Neutrophil (primary cell): ENCODE measurements around the gene PTPRC.
A peak's percentile ranks its signal among the peaks of the same experiment; 100 is the strongest.

ENCODE experiments used
- H3K27ac ChIP-seq: fragments of 200-600 bp; sonication (generic); 2 replicates; pipeline ENCODE4 v1.5.1; 2016; ENCODE audit warnings: mild to moderate bottlenecking, moderate library complexity
- H3K27me3 ChIP-seq: fragments of 200-600 bp; sonication (generic); 2 replicates; pipeline ENCODE4 v1.6.0; 2016; ENCODE audit warnings: mild to moderate bottlenecking
- H3K36me3 ChIP-seq: fragments of 200-600 bp; sonication (generic); 2 replicates; pipeline ENCODE4 v1.5.1; 2017
- H3K4me1 ChIP-seq, 2 experiments: fragments of 200-600 bp in 1 of 2; sonication (generic) in 1 of 2; 1 replicate in 1 of 2; 2 replicates in 1 of 2; pipeline versions ENCODE4 v1.5.1 to v1.6.1; 2013 to 2016; ENCODE audit warnings: low read depth in 1 of 2, low read length in 1 of 2, mild to moderate bottlenecking in 1 of 2, moderate library complexity in 1 of 2; ENCODE audit not compliant: control insufficient read depth in 1 of 2, insufficient read depth in 1 of 2
- H3K4me3 ChIP-seq, 2 experiments: fragments of 200-600 bp in 1 of 2; sonication (generic) in 1 of 2; 1 replicate in 1 of 2; 2 replicates in 1 of 2; pipeline ENCODE4 v1.5.1; 2013 to 2016; ENCODE audit warnings: low read depth in 1 of 2, low read length in 1 of 2, mild to moderate bottlenecking in 1 of 2, moderate library complexity in 1 of 2
- H3K9me3 ChIP-seq: fragments of 200-600 bp; sonication (generic); 2 replicates; pipeline ENCODE4 v1.5.1; 2016
- CTCF ChIP-seq: fragments of 200-600 bp; sonication (generic); IDR thresholded peaks from 2 replicates; pipeline ENCODE4 v1.5.1; 2016; ENCODE audit warnings: antibody characterized with exemption

Gene PTPRC

GRCh38 chr1:198778049-198778448, 139.2 kb downstream of the PTPRC start:
- Histone ChIP-seq H3K27ac (peak overlapping the region; percentile 84), H3K4me3 (no peak overlapping the region), H3K4me1 (peaks cover 43 to 51% of the 10 kb centered on the region in 2 experiments), H3K27me3 (no peaks in the 10 kb centered on the region), H3K9me3 (no peaks in the 10 kb centered on the region), H3K36me3 (no peaks in the 10 kb centered on the region)
- TF ChIP-seq CTCF = no peak

DNA sequence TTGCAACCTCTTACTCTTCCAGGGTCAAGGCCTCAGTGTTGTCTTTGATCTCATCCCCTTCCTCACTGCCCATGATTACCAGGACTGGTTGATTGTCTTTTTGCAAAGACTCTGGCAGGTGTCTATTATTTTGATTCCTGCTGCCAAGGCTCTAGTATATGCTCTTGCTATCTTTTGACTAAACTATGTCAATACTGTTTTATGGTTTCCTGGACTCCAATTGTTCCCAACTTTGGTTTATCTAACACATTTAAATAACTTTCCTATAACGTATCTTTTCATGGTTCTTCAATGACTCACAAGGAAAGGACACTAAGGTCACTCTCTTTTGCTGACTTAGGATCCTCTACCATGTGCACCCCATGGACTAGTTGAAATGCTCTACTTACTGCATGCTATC, 141.5 kb downstream of the PTPRC start:
- no peaks in the 10 kb centered on the region for H3K27me3 ChIP-seq
- no peak for TF ChIP-seq CTCF
- H3K4me3 ChIP-seq = no peak overlapping the region
- no peaks in the 10 kb centered on the region for H3K9me3 ChIP-seq
- H3K27ac ChIP-seq = no peak overlapping the region
- H3K36me3 ChIP-seq = no peaks in the 10 kb centered on the region
- peaks cover 34 to 35% of the 10 kb centered on the region in 2 experiments for H3K4me1 ChIP-seq

DNA sequence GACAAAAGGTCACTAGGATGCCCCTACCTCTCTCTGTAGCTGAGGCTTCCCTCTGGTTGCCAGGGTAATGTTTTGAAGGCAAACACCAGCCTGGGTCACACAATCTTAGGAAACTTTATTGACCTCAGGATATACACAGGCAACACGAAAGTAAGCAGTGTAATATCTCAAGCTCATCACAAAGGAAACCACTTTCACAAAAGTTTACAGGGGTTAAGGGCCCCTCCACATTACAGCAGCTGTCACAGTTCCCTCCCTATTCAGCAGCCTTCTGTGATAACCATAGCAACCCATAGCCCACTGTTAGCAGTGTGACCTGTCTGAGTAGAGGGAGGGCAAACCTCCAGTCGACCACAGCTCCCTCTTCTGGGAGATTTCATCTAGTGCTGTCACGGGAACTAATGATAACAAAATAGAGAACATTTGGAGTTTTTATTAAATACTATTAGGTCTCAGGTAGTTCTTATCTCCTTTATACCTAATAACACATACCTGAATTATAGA, 149.8 kb downstream of the PTPRC start:
- Histone ChIP-seq H3K27ac (no peak overlapping the region), H3K4me3 (no peak overlapping the region), H3K36me3 (no peaks in the 10 kb centered on the region)

DNA sequence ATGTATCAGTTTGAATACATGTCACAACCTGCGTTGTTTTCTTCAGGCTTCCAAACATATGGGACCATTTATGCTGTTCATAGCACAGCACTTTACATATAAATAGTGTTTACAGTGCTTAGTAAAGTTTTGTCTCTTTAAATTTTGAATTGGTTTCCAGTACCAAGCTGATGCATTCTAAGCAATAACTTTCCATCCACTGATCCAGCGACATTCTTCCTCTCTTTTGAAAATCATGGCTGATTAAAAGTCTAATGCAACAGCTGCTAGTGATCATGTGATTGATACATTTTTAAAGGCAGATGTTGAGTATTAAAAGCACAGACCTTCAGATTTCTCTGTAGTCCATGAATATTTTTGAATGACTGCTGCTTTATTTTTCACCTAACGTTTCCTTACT, 154.9 kb downstream of the PTPRC start:
- Histone ChIP-seq H3K36me3 (no peaks in the 10 kb centered on the region), H3K27ac (no peak overlapping the region), H3K27me3 (no peaks in the 10 kb centered on the region), H3K4me3 (no peak overlapping the region), H3K4me1 (no peaks in the 10 kb centered on the region), H3K9me3 (peaks cover 4% of the 10 kb centered on the region)
- no peak for TF ChIP-seq CTCF

More for the DNA sequence above, 149.8 kb downstream of the PTPRC start:
- peak; percentile 14 for TF ChIP-seq CTCF
- Histone ChIP-seq H3K4me1 (peaks cover 0 to 6% of the 10 kb centered on the region in 2 experiments), H3K9me3 (no peaks in the 10 kb centered on the region), H3K27me3 (no peaks in the 10 kb centered on the region)

DNA sequence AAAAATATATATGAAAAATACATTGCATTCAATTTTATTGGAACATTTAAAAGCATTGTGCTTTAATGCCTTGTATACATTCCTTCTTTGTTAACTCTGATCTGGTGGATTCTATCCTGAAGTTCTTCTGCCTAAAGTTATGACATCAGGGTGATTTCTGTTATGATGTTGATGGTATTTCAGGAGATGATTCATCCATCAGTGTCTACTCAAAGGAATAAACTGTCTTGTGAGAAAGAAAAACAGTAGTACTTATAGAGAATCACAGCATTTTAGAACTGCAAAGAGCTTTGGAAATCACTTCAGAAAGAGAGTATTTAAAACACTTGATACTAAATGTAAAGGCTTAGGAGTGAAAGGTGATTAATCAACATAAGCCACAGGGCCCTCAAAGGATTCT, 155.7 kb downstream of the PTPRC start:
- Histone ChIP-seq H3K27me3 (no peaks in the 10 kb centered on the region), H3K36me3 (no peaks in the 10 kb centered on the region), H3K4me1 (no peaks in the 10 kb centered on the region), H3K4me3 (no peak overlapping the region), H3K27ac (no peak overlapping the region), H3K9me3 (peaks cover 4% of the 10 kb centered on the region)
- no peak for TF ChIP-seq CTCF

DNA sequence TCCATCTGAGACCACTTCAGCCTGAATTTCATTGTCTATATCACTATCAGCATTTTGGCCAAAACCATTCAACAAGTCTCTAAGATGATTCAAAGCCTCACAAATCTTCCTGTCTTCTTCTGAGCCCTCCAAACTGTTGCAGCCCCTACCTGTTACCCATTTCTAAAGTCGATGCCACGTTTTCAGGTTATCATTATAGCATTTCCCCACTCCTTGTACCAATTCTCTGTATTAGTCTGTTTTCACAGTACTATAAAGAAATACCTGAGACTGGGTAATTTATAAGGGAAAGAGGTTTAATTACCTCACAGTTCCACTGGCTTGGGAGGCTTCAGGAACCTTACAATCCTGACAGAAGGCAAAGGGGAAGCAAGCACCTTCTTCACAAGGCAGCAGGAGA, 158.8 kb downstream of the PTPRC start:
- no peak overlapping the region for H3K27ac ChIP-seq
- H3K4me3 ChIP-seq = no peak overlapping the region
- no peaks in the 10 kb centered on the region for H3K27me3 ChIP-seq
- H3K4me1 ChIP-seq = no peaks in the 10 kb centered on the region
- peaks cover 4% of the 10 kb centered on the region for H3K9me3 ChIP-seq
- H3K36me3 ChIP-seq = no peaks in the 10 kb centered on the region
- TF ChIP-seq CTCF = no peak
